Ishikawa (cell line): ENCODE measurements around the gene CCDC13.

ENCODE experiments used
- CEBPB ChIP-seq: IDR thresholded peaks from 2 replicates; pipeline ENCODE4 v1.6.1; 2012
- CREB1 ChIP-seq: IDR thresholded peaks from 2 replicates; pipeline ENCODE4 v1.6.1; 2012; ENCODE audit warnings: low read depth
- EGR1 ChIP-seq: IDR thresholded peaks from 2 replicates; pipeline ENCODE4 v1.6.1; 2012
- EP300 ChIP-seq: IDR thresholded peaks from 2 replicates; pipeline ENCODE4 v1.6.1; 2012; ENCODE audit warnings: borderline replicate concordance
- FOXM1 ChIP-seq: IDR thresholded peaks from 2 replicates; pipeline ENCODE4 v1.6.1; 2012; ENCODE audit warnings: low read depth, borderline replicate concordance
- NFIC ChIP-seq: IDR thresholded peaks from 2 replicates; pipeline ENCODE4 v1.6.1; 2012
- RAD21 ChIP-seq: IDR thresholded peaks from 2 replicates; pipeline ENCODE4 v1.6.1; 2012; ENCODE audit warnings: low read depth
- TAF1 ChIP-seq: IDR thresholded peaks from 2 replicates; pipeline ENCODE4 v1.6.1; 2012; ENCODE audit warnings: low read depth, mild to moderate bottlenecking
- TCF12 ChIP-seq: IDR thresholded peaks from 2 replicates; pipeline ENCODE4 v1.6.1; 2012; ENCODE audit warnings: low read depth
- TEAD4 ChIP-seq: IDR thresholded peaks from 2 replicates; pipeline ENCODE4 v1.6.1; 2012
- YY1 ChIP-seq: IDR thresholded peaks from 2 replicates; pipeline ENCODE4 v1.6.1; 2012; ENCODE audit warnings: low read depth
- ZBTB7A ChIP-seq: IDR thresholded peaks from 2 replicates; pipeline ENCODE4 v1.6.1; 2012; ENCODE audit warnings: low read depth
- TF ChIP-seq, protein P1 (sequence below): IDR thresholded peaks from 2 replicates; pipeline ENCODE4 v1.6.1; 2012; ENCODE audit warnings: low read depth, mild to moderate bottlenecking
- TF ChIP-seq, protein P2 (sequence below): IDR thresholded peaks from 2 replicates; pipeline ENCODE4 v1.6.1; 2012

The CCDC13 gene

DNA sequence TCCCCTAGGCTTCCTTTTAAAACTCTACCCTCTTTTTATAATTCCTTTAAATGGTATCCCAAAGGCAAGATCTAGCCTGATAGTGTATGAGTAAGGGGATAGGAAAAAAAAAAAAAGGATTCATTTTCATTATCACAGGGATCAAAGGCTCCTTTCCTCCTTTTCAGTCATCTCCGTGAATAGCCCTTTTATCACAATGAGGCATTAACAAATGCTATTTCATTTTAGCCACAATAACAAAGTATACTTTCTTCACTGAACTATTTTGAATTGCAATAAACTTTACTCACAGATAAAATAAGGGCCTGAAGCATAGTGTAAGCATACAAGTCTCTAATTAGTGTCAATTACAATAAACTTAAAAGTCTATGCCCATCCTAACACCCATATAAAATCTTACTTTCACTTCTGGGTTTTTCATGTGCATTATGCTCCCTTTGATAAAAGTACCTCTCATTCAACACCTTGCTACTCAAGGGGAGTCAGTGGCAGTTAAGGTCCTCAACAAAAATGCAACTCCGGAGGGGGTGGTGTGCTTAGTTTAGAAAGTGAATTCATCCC lies 22.6 kb upstream of the CCDC13 start:
- TF ChIP-seq, protein P1, sequence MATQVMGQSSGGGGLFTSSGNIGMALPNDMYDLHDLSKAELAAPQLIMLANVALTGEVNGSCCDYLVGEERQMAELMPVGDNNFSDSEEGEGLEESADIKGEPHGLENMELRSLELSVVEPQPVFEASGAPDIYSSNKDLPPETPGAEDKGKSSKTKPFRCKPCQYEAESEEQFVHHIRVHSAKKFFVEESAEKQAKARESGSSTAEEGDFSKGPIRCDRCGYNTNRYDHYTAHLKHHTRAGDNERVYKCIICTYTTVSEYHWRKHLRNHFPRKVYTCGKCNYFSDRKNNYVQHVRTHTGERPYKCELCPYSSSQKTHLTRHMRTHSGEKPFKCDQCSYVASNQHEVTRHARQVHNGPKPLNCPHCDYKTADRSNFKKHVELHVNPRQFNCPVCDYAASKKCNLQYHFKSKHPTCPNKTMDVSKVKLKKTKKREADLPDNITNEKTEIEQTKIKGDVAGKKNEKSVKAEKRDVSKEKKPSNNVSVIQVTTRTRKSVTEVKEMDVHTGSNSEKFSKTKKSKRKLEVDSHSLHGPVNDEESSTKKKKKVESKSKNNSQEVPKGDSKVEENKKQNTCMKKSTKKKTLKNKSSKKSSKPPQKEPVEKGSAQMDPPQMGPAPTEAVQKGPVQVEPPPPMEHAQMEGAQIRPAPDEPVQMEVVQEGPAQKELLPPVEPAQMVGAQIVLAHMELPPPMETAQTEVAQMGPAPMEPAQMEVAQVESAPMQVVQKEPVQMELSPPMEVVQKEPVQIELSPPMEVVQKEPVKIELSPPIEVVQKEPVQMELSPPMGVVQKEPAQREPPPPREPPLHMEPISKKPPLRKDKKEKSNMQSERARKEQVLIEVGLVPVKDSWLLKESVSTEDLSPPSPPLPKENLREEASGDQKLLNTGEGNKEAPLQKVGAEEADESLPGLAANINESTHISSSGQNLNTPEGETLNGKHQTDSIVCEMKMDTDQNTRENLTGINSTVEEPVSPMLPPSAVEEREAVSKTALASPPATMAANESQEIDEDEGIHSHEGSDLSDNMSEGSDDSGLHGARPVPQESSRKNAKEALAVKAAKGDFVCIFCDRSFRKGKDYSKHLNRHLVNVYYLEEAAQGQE, result no peak
- TF ChIP-seq EP300 (no peak), RAD21 (no peak), CEBPB (no peak)

DNA sequence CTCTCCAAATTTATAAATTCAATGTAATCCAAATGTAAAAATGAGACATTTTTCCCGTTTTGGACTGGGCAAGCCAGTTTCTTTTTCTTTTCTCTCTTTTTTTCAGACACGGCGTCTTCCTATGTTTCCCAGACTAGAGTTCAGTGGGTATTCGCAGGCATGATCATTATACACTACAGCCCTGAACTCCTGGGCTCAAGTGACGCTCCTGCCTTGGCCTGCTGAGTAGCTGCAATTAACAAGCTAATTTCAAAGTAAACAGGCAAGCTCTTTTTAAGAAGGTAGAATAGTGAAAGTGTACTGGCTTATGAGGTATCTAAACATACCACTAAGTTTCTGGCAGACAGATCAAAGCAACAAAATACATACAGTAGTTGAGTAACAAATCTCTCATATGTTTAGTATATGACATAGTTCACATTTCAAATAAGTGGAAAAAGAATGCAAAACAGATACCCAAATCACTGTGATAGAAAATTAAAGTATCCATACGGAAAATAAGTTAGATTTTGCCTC lies 17.7 kb upstream of the CCDC13 start:
- no peak for TF ChIP-seq TCF12
- TF ChIP-seq, protein P2, sequence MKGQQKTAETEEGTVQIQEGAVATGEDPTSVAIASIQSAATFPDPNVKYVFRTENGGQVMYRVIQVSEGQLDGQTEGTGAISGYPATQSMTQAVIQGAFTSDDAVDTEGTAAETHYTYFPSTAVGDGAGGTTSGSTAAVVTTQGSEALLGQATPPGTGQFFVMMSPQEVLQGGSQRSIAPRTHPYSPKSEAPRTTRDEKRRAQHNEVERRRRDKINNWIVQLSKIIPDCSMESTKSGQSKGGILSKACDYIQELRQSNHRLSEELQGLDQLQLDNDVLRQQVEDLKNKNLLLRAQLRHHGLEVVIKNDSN, result no peak
- no peak for TF ChIP-seq YY1
- TF ChIP-seq, protein P1, result no peak
- no peak for TF ChIP-seq RAD21
- TF ChIP-seq EGR1, result no peak

DNA sequence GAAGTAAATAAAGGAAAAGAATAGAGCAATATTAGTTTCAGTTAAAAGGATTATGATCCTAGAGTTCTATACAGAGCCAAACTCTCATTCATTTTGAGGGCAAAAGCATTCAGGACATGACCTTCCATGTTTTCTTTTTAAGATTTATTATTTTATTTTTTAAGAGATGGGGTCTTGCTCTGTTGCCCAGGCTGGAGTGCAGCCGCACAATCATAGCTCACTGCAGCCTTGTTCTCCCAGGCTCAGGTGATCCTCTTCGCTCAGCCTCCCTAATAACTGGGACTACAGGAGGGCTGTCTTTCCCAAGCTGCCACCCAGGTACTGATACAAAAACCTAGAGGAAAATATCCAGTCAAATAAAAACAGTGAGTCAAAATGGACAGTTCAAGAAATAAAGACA lies 13.6 kb upstream of the CCDC13 start:
- TF ChIP-seq NFIC (no peak), ZBTB7A (no peak), FOXM1 (no peak), TEAD4 (no peak), YY1 (no peak), EGR1 (no peak), RAD21 (no peak), CEBPB (no peak), EP300 (no peak), TCF12 (no peak), CREB1 (no peak), TAF1 (no peak)
- TF ChIP-seq, protein P1, result no peak
- TF ChIP-seq, protein P2, result no peak

DNA sequence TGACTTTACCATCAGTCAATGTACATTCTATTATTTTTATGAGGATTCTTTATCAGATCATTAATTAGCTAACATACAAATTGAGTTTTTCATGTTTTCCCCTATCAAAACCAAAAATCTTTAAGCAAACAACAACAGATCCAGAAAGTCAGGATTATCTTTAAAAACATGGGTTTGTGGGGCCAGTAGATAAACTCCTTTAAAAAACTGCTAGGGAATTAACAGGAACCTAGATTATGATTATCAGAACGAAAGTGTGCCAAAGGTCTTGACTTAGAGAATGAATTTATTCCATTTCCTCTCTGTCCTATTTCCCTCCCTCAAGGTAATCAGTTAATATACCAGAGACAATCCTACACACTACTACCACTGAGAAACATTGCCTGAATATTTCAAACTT lies 13.2 kb upstream of the CCDC13 start:
- TF ChIP-seq TCF12, result no peak
- TF ChIP-seq EP300, result no peak
- TF ChIP-seq EGR1, result no peak
- TF ChIP-seq, protein P1, result no peak
- TF ChIP-seq CREB1, result no peak
- TF ChIP-seq FOXM1, result no peak
